Brain microvascular endothelial cell (primary cell): ENCODE data around the gene TLE2.

Experiments
- DNase-seq: peaks from one replicate; pipeline ENCODE4 v3.0.0-alpha.2; 2020
- H3K27ac ChIP-seq: fragments of 250-450 bp; sonication (Bioruptor Pico); 2 replicates; pipeline ENCODE4 v1.5.1; 2020; ENCODE audit warnings: mild to moderate bottlenecking, moderate library complexity
- H3K27me3 ChIP-seq: fragments of 250-450 bp; sonication (Bioruptor Pico); replicated peaks from 2 replicates; pipeline ENCODE4 v1.5.1; 2020; ENCODE audit warnings: mild to moderate bottlenecking
- H3K36me3 ChIP-seq: fragments of 250-450 bp; sonication (Bioruptor Pico); replicated peaks from 2 replicates; pipeline ENCODE4 v1.5.1; 2020; ENCODE audit warnings: mild to moderate bottlenecking
- H3K4me3 ChIP-seq: 2 replicates; pipeline ENCODE4 v1.5.1; 2011; ENCODE audit warnings: low read depth, mild to moderate bottlenecking, control low read depth, low read length, moderate library complexity
- CTCF ChIP-seq: IDR thresholded peaks from 2 replicates; pipeline ENCODE4 v1.5.1; 2011; ENCODE audit warnings: low read depth, mild to moderate bottlenecking, moderate library complexity, low read length, control low read depth, inconsistent platforms; ENCODE audit errors: missing control alignments
- in situ Hi-C: cut with HindIII; loops from 2 replicates; pipeline ENCODE4 v1.10.0; 2017; ENCODE audit warnings: low sequenced_read_pairs, low pct_ligation_motif_present

TLE2 gene

GRCh38 chr19:2989236-2989946, 39.7 kb downstream of the TLE2 start:
- no peak overlapping the region for H3K27ac ChIP-seq
- no peaks in the 10 kb centered on the region for H3K36me3 ChIP-seq
- no peak for DNase-seq
- peaks cover 17% of the 10 kb centered on the region for H3K27me3 ChIP-seq
- H3K4me3 ChIP-seq: no peak overlapping the region
- in situ Hi-C loops: no loop called here
- no peak for TF ChIP-seq CTCF

DNA sequence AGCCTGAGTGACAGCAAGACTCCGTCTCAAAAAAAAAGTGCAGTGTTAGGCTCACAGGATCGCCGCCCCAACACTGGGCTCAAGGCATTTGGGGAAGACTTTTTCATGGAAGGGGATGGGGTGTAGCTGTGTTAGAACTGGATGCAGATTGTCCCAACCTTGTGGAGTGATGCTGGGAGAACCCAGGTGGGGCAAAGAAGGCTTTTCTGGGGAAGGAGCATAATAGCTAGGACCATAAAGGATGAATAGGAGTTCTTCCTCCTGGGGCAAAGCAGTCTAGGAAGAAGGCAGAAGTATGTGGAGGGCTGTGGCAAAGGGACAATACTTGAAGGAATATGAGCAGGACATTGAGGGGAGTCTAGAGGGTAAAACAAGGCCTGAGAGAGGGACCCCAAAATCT, 40.5 kb downstream of the TLE2 start:
- Histone ChIP-seq H3K27ac (no peak overlapping the region), H3K36me3 (no peaks in the 10 kb centered on the region), H3K27me3 (peaks cover 17% of the 10 kb centered on the region), H3K4me3 (no peak overlapping the region)
- in situ Hi-C loops: no loop called here
- TF ChIP-seq CTCF: no peak
- no peak for DNase-seq

DNA sequence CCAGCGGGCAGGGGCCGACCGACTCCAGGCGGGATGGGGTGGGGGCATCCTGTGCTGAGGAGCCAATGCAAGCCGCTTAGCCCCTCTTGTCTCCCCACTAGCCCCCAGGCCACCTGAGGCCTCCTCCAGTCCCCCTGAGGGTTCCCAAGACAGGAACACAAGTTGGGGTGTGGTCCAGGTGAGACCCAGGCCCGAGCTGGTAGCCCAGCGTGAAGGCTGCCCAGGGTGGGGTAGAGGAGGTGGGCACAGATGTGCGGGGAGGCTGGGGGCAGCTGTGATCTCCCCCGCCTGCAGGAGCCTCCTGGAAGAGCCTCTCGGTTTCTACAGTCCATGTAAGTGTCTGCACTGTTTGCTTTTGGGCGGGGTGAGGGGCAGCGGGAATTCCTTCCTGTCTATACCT, 41.3 kb downstream of the TLE2 start:
- in situ Hi-C loops: no loop called here
- TF ChIP-seq CTCF: no peak

DNA sequence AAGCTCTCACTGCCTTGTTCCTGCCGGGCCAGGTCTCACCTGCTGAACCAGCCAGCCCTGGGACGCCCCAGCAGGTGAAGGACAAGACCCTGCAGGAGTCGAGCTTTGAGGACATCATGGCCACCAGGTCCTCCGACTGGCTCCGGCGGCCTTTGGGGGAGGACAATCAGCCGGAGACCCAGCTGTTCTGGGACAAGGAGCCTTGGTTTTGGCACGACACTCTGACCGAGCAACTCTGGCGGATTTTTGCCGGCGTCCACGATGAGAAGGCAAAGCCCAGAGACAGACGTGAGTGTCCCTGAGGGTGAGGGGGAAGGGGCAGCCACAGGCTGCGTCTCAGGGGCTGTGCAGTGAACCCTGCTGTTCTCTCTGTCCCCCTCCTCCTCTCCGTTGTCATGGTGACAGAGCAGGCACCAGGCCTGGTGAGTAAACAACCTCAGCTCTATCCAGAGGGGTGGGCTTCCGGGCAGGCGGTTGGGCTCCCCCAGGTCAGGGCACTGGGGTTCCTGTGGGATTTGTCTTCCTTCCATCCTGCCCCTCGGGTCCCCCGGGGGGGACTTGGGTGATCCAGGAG, 42.0 kb downstream of the TLE2 start:
- Histone ChIP-seq H3K27me3 (peaks cover 17% of the 10 kb centered on the region), H3K4me3 (no peak overlapping the region), H3K27ac (no peak overlapping the region), H3K36me3 (no peaks in the 10 kb centered on the region)
- DNase-seq: no peak
- in situ Hi-C loops: no loop called here
- TF ChIP-seq CTCF: no peak

More for the DNA sequence above, 41.3 kb downstream of the TLE2 start:
- Histone ChIP-seq H3K36me3 (no peaks in the 10 kb centered on the region), H3K4me3 (no peak overlapping the region), H3K27me3 (peaks cover 17% of the 10 kb centered on the region), H3K27ac (no peak overlapping the region)
- DNase-seq: no peak

DNA sequence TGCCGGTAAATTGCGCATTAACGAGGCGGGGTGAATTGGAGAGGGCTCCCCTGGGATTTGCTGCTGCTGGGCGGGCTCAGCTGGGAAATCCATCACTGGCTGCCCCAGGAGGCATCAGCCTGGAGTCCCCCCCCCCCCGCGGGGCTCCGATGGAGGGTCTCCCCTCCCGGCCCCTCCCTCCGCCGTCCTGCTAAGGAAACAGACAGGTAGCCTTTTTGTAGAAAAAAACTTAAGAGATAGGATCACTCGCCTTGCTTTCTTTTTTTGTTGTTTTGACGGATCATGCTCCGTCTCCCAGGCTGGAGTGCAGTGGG, 44.9 kb downstream of the TLE2 start:
- Histone ChIP-seq H3K27ac (no peak overlapping the region), H3K36me3 (no peaks in the 10 kb centered on the region), H3K27me3 (peaks cover 17% of the 10 kb centered on the region), H3K4me3 (peak overlapping the region; percentile 45)
- in situ Hi-C loops: no loop called here
- no peak for DNase-seq
- TF ChIP-seq CTCF: no peak
